ENCODE data around the gene HECW1. TPM values are rescaled to one million over a fixed set of nuclear protein-coding genes. Genes with fewer than 3 reads are reported as not detected.

HECW1 gene
- total RNA-seq, 1 donor from 2014 or later, result not detected

- no peak for TF ChIP-seq CTCF (conservative IDR thresholded peaks at IDR 0.05; ENCODE audit: low read depth, low read length)
- DNase-seq (ENCODE audit: low read depth), result no peak
- H3K4me3 ChIP-seq (ENCODE audit: low read depth, low read length), result no peak overlapping the region
Measured at GRCh38 chr7:43417455-43417854, 305.0 kb downstream of the HECW1 start.

- H3K4me3 ChIP-seq (ENCODE audit: low read depth, low read length), result no peak overlapping the region
- DNase-seq (ENCODE audit: low read depth), result no peak
- TF ChIP-seq CTCF (conservative IDR thresholded peaks at IDR 0.05; ENCODE audit: low read depth, low read length), result no peak
Measured at GRCh38 chr7:43430411-43430810, 318.0 kb downstream of the HECW1 start.

- no peak for DNase-seq (ENCODE audit: low read depth)
- TF ChIP-seq CTCF (conservative IDR thresholded peaks at IDR 0.05; ENCODE audit: low read depth, low read length), result no peak
- H3K4me3 ChIP-seq (ENCODE audit: low read depth, low read length), result no peak overlapping the region
Measured at GRCh38 chr7:43431020-43431595, 318.7 kb downstream of the HECW1 start.

GRCh38 chr7:43433639-43434038 is 321.2 kb downstream of the HECW1 start:
- TF ChIP-seq CTCF (conservative IDR thresholded peaks at IDR 0.05; ENCODE audit: low read depth, low read length), result no peak
- DNase-seq (ENCODE audit: low read depth), result no peak
- no peak overlapping the region for H3K4me3 ChIP-seq (ENCODE audit: low read depth, low read length)

DNA sequence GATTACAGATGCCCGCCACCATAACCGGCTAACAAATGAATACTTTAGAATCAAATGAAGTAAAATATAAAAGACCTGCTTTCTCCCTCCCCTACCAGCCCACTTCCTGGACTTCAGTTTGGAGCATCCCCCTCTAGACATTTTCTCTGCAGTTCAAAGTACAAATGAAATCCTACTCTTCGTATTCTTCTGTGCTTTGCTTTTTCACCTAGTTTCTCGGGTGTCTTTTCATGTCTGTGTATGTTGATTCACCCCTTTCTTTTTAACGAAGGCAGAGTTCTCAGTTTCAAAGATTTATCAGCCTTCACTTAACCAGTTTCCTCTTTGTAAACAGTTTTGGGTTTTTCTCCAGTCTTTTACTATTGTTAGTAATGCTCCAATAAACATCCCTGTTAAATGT is 324.6 kb downstream of the HECW1 start:
- no peak for TF ChIP-seq CTCF (conservative IDR thresholded peaks at IDR 0.05; ENCODE audit: low read depth, low read length)
- H3K4me3 ChIP-seq (ENCODE audit: low read depth, low read length), result no peak overlapping the region
- no peak for DNase-seq (ENCODE audit: low read depth)

GRCh38 chr7:43438897-43439479 is 326.5 kb downstream of the HECW1 start:
- no peak for TF ChIP-seq CTCF (conservative IDR thresholded peaks at IDR 0.05; ENCODE audit: low read depth, low read length)
- H3K4me3 ChIP-seq (ENCODE audit: low read depth, low read length), result no peak overlapping the region
- DNase-seq (ENCODE audit: low read depth), result no peak

Measured in epithelial cell of proximal tubule (primary cell).